Endometrial microvascular endothelial cells (primary cell): Measurements from ENCODE around the gene CA14. TPM values are rescaled to one million over a fixed set of nuclear protein-coding genes. Genes with fewer than 3 reads are reported as not detected.
"Not testable (repeated sequence)": the region's sequence is repeated elsewhere in the genome, so short reads cannot be mapped to it uniquely, and the experiment has no call there.

Experiments
- in situ Hi-C: cut with HindIII; loops from 2 replicates; pipeline ENCODE4 v1.10.0; 2017; ENCODE audit warnings: low sequenced_read_pairs, low pct_unique_long_range_greater_than_20kb; ENCODE audit errors: inconsistent ontology term
- total RNA-seq: library from RNA; depleted of rRNA; stranded (reverse); fragments of >200 nt; gene quantifications from one replicate; pipeline ENCODE4 v1.2.3, GENCODE V29; 2015; ENCODE audit errors: inconsistent ontology term

The CA14 gene
- total RNA-seq, 1 donor from 2014 or later: not detected

DNA sequence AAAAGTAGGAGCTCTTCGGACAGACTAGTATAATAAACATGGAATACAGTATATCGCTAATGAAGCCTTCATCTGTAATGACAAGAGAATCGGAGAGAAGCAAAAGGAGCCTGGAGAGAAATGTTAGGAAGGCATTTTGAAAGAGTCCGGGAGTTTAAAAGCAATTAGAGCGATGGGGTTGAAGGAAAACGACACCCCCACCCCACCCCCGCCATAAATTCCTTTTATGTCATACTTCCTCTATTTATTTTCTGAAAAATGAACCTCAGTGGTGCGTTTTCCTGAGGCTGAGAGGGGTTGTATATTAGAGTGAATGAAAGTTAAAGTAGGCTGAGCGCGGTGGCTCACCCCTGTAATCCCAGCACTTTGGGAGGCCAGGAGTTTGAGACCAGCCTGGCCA lies 11.9 kb downstream of the CA14 start:
- in situ Hi-C loops: no loop called here

DNA sequence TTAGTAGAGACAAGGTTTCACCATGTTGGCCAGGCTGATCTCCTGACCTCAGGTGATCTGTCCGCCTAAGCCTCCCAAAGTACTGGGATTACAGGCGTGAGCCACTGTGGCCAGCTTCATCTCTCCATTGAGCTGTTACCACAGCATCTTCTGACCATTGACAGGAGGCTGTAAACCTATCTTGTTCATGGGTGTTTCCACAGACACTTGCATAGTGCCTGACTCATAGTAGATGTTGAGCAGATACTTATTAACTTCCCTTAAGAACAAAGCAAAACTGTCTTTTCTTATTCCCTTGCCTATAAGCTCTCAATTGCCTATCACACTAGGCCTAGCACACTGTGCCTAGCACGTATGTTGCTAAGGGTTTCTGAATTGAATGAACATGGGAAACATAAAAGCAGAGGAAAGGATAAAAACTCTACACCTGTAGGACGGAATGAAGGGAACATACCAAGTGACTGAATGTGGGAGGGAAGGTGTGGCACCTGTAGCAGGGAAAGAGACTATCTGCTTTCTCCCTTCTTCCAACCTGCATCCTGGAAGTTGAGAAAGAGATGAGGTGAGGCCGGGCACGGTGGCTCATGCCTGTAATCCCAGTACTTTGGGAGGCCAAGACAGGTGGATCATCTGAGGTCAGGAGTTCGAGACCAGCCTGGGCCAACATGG lies 13.9 kb downstream of the CA14 start:
- in situ Hi-C loops: no loop called here

DNA sequence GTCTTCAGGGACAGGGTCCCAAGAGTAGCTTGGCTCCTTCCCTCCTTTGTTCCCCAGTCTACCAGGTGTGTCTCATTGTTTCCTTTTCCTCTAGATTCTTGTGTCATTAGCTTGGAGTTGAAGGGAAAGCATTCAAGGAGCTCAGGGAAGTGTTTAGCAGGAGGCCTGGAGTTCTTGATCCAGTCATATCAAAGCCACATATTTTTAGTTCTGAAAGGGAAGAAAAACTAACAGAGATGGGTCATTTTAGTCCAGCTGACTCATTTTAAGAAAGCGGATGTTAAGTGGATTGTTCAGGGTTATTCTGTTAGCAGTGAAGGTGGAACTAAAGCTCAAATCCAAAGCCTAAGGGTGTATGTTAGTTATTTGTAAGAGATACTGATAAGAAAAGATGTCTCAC lies 15.7 kb downstream of the CA14 start:
- in situ Hi-C loops: no loop called here

DNA sequence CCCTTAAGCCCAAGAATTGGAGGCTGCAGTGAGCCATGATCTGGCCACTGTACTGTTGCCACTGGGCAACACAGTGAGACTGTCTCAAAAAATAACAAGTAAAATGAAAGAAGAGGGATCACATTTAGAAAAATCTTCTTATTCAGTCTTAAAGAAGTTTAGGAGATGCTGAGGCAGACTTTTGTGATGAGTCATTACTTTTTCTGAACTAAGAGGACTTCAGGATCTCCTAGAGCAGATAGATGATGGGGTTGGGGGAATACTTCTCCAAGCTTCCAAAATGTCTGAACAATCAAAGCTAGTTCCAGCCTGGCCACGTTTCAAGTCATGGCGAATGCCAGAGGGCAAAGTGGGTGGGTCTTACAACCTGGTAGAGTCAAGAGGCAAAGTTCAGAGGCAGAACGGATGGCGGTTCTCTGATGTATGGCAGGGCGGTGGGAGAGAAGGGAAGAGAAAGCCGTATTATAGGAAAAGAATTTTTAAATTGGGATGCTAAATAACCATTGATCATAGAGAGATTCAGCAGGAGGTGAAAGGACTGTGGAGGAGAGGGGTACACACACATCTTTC lies 22.6 kb downstream of the CA14 start:
- in situ Hi-C loops: no loop called here

DNA sequence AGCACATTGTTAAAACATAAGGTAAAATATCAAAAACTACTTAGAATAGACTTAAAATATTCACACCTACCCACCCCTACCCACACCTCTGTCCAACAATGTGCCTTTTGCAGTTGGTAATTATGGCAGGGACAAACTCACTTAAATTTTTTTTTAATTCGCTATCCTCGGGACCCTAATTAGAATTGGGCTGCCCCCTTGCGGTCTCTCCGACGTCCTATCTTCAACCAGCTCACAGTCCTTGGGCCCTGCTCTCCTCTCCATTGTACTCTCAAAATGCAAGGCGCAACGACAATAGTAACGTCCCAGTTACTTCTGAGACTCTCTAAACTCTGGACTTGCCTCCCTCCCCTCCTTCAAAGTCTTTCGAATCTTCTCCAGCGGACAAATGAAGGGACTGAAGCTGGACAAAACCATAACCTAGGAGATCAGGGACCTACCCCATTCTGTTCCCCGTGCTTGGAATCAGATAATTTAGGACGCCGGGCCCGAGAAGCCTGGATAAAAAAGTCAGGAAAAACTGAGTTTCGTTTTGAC lies 23.7 kb downstream of the CA14 start:
- in situ Hi-C loops: no loop called here

DNA sequence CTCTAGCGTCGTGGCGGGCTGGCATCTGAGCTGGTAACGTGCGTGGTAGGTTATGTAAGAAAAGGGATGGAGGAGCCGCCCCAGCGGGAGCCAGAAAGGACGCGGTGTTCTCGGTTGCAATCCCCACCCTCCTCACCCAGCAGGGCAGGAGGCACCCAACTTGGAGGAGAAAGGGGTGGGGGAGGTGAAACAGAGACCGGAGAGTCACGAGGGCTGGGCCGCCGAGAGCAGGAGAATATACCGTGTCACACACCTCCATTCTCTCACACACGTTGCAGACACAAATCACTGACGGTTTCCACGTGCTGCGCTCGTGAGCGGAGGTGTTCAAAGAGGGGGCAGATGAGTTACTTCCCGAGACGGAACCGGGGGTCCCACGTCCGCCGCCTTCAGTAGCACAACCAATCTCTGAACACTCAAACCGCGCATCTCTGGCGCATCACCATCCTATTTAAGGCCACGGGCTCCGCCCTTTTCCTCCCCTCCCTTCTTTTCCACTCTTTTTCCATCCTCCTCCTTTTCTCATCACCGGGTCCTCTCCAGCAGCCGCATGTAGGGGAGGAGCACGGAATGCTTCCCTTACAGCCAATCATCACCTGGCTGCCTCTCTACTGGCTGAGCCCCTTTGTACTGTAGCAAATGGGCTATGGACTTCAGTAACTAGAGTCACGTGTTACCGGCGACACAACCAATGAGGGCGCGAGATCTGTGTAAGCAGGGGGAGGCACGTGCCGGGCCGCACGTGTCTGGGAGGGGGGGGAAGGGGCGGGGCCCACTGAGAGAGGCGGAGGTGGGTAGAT lies 24.4 kb downstream of the CA14 start, which contains the start of gene CIART:
TSS of gene CIART (plus strand) at position 797 of the 800 bp plus-strand sequence. CDS start 714 bp downstream, outside the sequence.
- in situ Hi-C loops: no loop called here

DNA sequence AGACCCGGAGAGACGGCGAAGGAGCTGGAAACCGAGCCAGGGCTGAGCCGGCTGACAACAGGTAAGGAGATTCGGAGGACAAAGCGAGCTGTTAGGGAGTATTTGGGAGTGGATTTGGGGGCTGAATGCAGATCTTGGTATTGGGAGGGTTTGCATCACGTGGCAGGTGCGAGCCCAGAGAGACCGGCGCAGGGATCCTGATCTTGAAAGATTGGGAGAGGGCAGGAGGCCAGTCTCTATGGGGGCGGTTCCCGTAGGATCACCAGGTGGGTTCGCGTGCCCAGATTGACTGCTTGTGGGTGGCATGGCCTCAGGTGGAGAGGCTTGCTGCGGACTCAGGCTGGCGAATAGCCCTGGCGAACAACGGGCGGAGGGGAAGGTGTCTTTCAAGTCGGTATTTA lies 25.0 kb downstream of the CA14 start:
- in situ Hi-C loops: no loop called here

DNA sequence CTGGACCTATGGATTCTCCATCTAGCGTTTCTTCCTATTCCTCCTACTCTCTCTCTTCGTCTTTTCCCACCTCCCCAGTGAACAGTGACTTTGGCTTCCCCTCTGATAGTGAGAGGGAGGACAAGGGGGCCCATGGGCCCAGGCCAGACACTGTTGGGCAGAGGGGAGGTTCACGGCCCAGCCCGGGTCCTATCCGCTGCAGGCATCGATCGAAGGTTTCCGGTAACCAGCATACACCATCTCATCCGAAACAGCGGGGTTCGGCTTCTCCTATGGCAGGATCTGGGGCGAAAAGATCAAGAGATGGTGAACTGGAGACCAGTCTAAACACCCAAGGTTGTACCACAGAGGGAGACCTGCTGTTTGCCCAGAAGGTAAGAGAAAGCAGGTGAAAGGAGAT lies 25.7 kb downstream of the CA14 start:
- in situ Hi-C loops: no loop called here

DNA sequence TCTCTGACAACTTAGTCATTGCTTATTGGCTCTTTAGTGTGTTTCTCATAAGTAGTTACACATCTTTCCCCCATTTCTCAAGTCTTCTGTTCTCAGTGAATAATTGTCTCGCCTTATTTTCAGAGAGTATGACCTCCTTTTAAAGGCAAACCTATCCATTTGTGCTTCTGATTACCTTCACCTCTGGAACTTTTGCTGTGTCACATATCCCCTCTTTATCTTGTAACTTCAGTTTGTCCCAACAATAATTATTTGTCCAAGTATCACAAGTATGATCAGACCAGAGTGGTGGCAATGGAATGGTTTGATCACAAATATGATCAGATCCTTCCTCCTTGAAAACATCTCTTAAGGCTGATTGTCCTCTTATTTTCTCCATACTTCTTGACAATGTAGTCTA lies 30.8 kb downstream of the CA14 start:
- in situ Hi-C loops: no loop called here

DNA sequence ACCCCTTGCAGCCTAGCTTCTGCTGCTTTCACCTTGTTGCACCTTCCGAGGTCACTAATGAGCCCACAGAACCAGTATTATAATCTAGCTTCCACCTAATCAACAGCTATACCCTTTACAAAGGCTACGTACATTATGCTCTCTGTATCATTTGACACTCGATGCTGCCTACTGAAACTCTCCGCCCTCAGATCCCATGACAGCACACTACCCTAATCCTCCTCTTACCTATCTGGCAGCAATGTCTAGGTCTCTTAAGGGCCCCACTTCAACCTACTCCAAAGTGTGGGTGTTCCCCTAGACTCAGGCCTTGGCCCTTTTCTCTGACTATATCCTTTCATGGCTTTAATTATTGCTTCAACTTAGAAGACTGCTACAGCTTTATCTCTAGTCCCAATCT lies 31.2 kb downstream of the CA14 start:
- in situ Hi-C loops: no loop called here

DNA sequence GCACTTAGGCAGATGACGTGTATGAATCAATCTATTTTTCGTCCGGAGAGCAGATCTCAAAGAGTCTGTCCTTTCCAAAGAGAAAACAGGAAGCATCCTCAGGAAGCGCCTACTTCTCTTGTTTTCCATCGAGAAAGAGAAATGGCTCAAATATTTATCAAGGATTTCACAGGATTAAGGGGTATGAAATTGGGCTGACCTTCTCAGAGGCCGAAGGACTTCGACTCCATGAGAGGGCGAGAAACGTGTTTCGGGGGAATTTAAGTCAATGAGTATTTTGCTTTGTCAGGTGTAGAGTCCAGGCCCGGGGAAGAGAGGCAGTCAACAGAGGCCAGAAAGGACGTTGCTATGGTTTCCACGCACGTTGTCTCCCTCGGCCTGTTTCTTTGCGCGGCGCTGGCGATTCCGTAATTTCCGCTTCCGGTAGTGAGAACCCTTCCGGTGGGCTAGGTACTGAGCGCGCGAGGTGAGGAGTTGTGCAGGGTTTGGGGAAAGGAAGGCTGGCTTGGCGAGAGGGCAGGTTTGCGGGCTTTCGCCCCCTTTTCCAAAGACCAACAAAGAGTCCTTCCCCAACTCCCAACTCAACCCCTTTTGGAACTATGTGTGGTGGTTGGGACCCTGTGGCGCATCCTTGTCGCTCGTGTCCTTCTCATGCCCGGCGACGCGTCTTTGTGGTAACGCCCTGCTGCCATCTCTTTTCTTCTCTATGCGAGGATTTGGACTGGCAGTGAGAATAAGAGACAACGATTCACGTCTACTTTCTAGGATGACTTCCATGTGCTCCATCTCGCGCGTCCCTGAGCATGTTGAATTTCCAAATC lies 36.1 kb downstream of the CA14 start, which contains the start of gene MRPS21:
TSS of gene MRPS21 (plus strand) at position 429 of the 821 bp plus-strand sequence. CDS start 506 bp downstream, outside the sequence.
- in situ Hi-C loops: no loop called here

DNA sequence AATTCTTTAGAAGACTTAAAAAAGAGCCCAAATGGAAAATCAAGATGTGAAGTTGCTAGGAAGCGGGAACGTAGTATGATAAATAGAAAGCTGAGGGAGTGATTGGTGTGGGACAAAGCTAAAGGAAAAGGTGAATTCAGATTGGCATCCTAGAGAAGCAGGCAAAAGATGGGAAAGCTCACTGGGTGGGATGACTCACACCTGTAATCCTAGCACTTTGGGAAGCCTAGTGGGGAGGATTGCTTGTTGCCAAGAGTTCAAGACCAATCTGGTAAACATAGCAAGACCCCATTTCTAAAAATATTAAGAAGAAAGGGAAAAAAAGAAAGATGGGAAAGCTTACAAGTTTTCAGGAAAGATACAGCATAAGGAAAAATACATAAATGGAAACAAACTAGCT lies 37.9 kb downstream of the CA14 start:
- in situ Hi-C loops: no loop called here

DNA sequence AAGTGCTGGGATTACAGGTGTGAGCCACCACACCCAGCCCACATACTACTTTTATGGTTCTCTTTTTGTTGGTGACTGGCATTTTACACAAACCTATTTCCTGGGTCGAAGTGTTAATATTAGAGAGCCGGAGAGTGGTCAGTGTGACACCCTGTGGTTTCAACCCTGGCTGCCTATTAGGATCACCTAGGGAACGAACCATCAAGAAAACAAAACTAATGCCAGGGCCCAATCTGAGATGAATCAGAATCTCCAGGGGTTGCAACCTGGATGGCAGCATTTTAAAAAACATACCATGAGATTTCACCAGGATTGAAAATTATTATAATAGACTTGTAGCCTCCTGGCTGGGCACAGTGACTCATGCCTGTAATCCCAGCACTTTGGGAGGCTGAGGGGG lies 42.1 kb downstream of the CA14 start:
- in situ Hi-C loops: no loop called here

DNA sequence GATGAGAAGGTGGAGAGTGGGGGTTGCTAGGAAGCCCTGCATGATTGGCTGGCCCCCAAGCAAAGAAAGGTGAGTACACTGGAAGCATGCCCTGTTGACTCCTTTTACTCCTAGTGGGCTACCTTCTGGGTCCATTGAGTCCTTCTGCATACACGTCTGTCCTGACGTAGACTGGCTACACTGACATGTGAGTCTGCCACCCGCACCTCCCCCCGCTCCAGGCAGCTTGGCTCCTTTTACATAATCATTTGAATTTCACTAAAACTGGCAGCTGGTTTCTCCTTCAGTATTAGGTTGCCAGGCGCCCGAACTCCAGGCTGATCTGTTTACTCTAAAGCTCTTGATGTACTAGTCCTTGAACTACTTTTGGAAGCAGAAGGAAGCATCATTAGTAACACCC lies 44.8 kb downstream of the CA14 start:
- in situ Hi-C loops: no loop called here

DNA sequence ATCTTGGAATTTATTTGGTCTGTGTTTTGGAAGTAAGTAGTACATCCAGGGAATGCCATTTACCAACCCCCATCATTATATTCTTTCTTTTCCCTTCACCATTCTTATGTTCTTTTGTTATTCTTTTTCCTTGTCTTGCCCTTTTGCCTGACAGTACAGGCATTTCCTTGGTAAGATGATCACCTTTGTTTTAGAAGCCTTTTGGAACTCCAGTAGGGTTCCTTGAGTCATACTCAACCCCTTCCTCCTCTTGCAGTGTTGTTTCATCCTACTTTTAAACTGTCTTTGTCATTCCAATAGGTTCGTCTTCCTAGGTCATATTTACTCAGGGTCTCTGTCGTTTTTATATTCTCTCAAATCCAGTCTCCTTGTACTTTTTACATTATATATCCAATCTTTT lies 45.3 kb downstream of the CA14 start:
- in situ Hi-C loops: no loop called here

DNA sequence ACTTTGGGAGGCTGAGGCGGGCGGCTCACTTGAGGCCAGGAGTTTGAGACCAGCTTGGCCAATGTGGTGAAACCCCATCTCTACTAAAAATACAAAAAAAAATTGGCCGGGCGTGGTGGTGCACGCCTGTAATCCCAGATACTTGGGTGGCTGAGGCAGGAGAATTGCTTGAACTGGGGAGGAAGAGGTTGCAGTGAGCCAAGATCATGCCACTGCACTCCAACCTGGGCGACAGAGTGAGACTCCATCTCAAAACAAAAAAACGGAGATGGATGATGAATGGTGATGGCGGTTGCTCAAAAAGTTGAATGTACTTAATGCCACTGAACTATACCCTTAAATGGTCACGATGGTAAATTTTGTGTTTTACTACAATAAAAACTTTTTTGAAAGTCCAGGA lies 51.0 kb downstream of the CA14 start:
- in situ Hi-C loops: not testable (repeated sequence)

DNA sequence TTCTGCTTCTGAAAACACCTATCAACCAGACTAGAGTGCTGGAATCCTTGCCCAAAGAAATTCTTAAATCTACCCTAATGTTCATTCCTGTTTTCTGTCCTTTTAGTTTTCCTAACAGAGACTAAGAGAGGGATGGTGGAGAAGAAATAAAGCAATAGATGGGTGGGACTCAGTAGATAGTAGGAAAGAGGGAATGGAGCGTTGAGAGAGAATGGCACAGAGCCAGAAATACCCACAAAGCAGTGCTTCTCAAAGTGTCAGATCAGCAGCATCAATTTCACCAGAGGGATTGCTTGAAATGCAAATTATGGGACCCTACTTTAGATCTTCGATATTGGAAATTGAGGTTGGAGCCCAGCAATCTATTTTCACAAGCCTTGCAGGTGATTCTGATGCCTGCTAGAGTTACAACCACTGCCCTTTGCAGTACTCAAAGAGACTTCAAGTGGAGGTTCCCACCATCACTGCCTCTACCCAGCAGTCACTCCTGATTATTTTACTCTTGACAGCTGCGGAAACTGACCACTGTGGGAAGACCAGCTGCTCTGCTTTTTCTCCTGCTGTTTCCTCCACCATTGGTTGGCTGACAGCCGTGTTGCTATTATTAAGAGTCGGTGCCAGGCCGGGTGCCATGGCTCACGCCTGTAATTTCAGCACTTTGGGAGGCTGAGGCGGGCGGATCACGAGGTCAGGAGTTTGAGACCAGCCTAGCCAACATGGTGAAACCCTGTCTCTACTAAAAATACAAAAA lies 52.4 kb downstream of the CA14 start:
- in situ Hi-C loops: no loop called here

DNA sequence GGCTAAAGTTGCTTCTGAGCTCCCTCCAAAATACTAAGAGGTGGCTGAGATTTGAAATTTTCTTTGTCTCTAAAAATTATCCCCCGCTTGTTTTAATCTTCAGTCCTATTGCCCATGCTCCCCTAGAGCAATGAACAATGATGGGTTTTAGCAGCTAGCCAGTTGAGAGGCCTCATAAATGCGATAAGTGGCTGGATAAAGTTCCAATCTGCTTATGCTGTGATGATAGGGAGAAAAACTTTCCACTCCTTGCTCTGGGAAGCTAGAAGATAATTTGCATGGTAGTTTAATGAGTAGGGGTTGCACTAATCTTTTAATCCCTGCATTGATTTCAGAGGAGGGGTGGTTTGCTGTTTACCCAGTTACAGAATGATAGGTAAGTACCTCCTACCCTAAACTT lies 54.2 kb downstream of the CA14 start:
- in situ Hi-C loops: no loop called here
